ENCODE data around the gene DBR1. TPM values are rescaled to one million over a fixed set of nuclear protein-coding genes. Genes with fewer than 3 reads are reported as not detected.

The DBR1 gene
- total and polyA plus RNA-seq, 9 of the 15 experiments (the other 6 are each of a cell fraction or from before 2014, with no cell fraction given), result 2.7 to 14.1 (median 10.9) TPM

Other genes starting within 250 kb of the DBR1 start
- 0.04 TPM in 1 of 2 replicates, not detected in the other for gene CLDN18, start 164.8 kb downstream of the DBR1 start, total RNA-seq (2014; rRNA removed)
- not detected in 2 replicates for gene CLDN18, start 164.8 kb downstream of the DBR1 start, total RNA-seq (2014; rRNA removed; fragmentation: Illumina TruSeq; extraction: Trizol)
- gene CLDN18, start 164.8 kb downstream of the DBR1 start, total RNA-seq (2015; rRNA removed; fragmentation: Illumina TruSeq; extraction: Trizol), result not detected in 2 replicates
- gene CLDN18, start 164.8 kb downstream of the DBR1 start, total RNA-seq (2021), result 0.11 TPM in 2 replicates
- gene CLDN18, start 164.8 kb downstream of the DBR1 start, polyA plus RNA-seq (2011; rRNA removed), result not detected in 2 replicates
- not detected in 2 replicates for gene CLDN18, start 164.8 kb downstream of the DBR1 start, polyA plus RNA-seq (2014; fragmentation: Illumina TruSeq; extraction: Trizol)
- gene CLDN18, start 164.8 kb downstream of the DBR1 start, polyA plus RNA-seq (2014; fragmentation: Nextera tagmentation; extraction: Ambion mirVana), result not detected
- not detected in 2 replicates for gene CLDN18, start 164.8 kb downstream of the DBR1 start, polyA plus RNA-seq (2014; rRNA removed)
- gene DZIP1L, start 59.3 kb downstream of the DBR1 start, total RNA-seq (2014; rRNA removed), result 0.41 and 1.5 TPM in 2 replicates
- gene DZIP1L, start 59.3 kb downstream of the DBR1 start, total RNA-seq (2014; rRNA removed; fragmentation: Illumina TruSeq; extraction: Trizol), result 0.22 and 0.25 TPM in 2 replicates
- 0.54 and 0.57 TPM in 2 replicates for gene DZIP1L, start 59.3 kb downstream of the DBR1 start, total RNA-seq (2015; rRNA removed; fragmentation: Illumina TruSeq; extraction: Trizol)
- gene DZIP1L, start 59.3 kb downstream of the DBR1 start, total RNA-seq (2021), result 0.44 and 0.65 TPM in 2 replicates
- 0.14 and 0.18 TPM in 2 replicates for gene DZIP1L, start 59.3 kb downstream of the DBR1 start, polyA plus RNA-seq (2011; rRNA removed)
- gene DZIP1L, start 59.3 kb downstream of the DBR1 start, polyA plus RNA-seq (2014; fragmentation: Illumina TruSeq; extraction: Trizol), result 0.08 and 0.52 TPM in 2 replicates
- under 1 TPM in 1 of 2 experiments, not detected in 1; 0.03 TPM for gene DZIP1L, start 59.3 kb downstream of the DBR1 start, polyA plus RNA-seq (2014; fragmentation: Nextera tagmentation; extraction: Ambion mirVana)
- 1.0 and 1.1 TPM in 2 replicates for gene DZIP1L, start 59.3 kb downstream of the DBR1 start, polyA plus RNA-seq (2014; rRNA removed)
- not detected in 2 replicates for gene A4GNT, start 42.5 kb downstream of the DBR1 start, total RNA-seq (2014; rRNA removed)
- gene A4GNT, start 42.5 kb downstream of the DBR1 start, total RNA-seq (2014; rRNA removed; fragmentation: Illumina TruSeq; extraction: Trizol), result not detected in 2 replicates
- not detected in 2 replicates for gene A4GNT, start 42.5 kb downstream of the DBR1 start, total RNA-seq (2015; rRNA removed; fragmentation: Illumina TruSeq; extraction: Trizol)
- gene A4GNT, start 42.5 kb downstream of the DBR1 start, total RNA-seq (2021), result not detected in 2 replicates
- gene A4GNT, start 42.5 kb downstream of the DBR1 start, polyA plus RNA-seq (2011; rRNA removed), result not detected in 2 replicates
- gene A4GNT, start 42.5 kb downstream of the DBR1 start, polyA plus RNA-seq (2014; fragmentation: Illumina TruSeq; extraction: Trizol), result not detected in 2 replicates
- gene A4GNT, start 42.5 kb downstream of the DBR1 start, polyA plus RNA-seq (2014; fragmentation: Nextera tagmentation; extraction: Ambion mirVana), result not detected
- not detected in 2 replicates for gene A4GNT, start 42.5 kb downstream of the DBR1 start, polyA plus RNA-seq (2014; rRNA removed)
- gene ARMC8, start 12.4 kb upstream of the DBR1 start, total RNA-seq (2014; rRNA removed), result 22.0 and 22.4 TPM in 2 replicates
- gene ARMC8, start 12.4 kb upstream of the DBR1 start, total RNA-seq (2014; rRNA removed; fragmentation: Illumina TruSeq; extraction: Trizol), result 43.6 and 51.1 TPM in 2 replicates
- 33.5 and 37.3 TPM in 2 replicates for gene ARMC8, start 12.4 kb upstream of the DBR1 start, total RNA-seq (2015; rRNA removed; fragmentation: Illumina TruSeq; extraction: Trizol)
- gene ARMC8, start 12.4 kb upstream of the DBR1 start, total RNA-seq (2021), result 33.5 and 39.7 TPM in 2 replicates
- gene ARMC8, start 12.4 kb upstream of the DBR1 start, polyA plus RNA-seq (2011; rRNA removed), result 69.2 and 76.1 TPM in 2 replicates
- 32.2 and 37.6 TPM in 2 replicates for gene ARMC8, start 12.4 kb upstream of the DBR1 start, polyA plus RNA-seq (2014; fragmentation: Illumina TruSeq; extraction: Trizol)
- 10 to 100 TPM; 33.7 to 53.9 TPM for gene ARMC8, start 12.4 kb upstream of the DBR1 start, polyA plus RNA-seq (2014; fragmentation: Nextera tagmentation; extraction: Ambion mirVana)
- 25.7 and 25.8 TPM in 2 replicates for gene ARMC8, start 12.4 kb upstream of the DBR1 start, polyA plus RNA-seq (2014; rRNA removed)
- not detected in 2 replicates for gene NME9, start 154.9 kb upstream of the DBR1 start, total RNA-seq (2014; rRNA removed)
- gene NME9, start 154.9 kb upstream of the DBR1 start, total RNA-seq (2014; rRNA removed; fragmentation: Illumina TruSeq; extraction: Trizol), result not detected in 2 replicates
- gene NME9, start 154.9 kb upstream of the DBR1 start, total RNA-seq (2015; rRNA removed; fragmentation: Illumina TruSeq; extraction: Trizol), result not detected in 2 replicates
- not detected in 2 replicates for gene NME9, start 154.9 kb upstream of the DBR1 start, total RNA-seq (2021)
- 0.04 TPM in 1 of 2 replicates, not detected in the other for gene NME9, start 154.9 kb upstream of the DBR1 start, polyA plus RNA-seq (2011; rRNA removed)
- gene NME9, start 154.9 kb upstream of the DBR1 start, polyA plus RNA-seq (2014; fragmentation: Illumina TruSeq; extraction: Trizol), result not detected in 2 replicates
- gene NME9, start 154.9 kb upstream of the DBR1 start, polyA plus RNA-seq (2014; fragmentation: Nextera tagmentation; extraction: Ambion mirVana), result under 1 TPM; 0.13 to 0.15 TPM
- 0.05 TPM in 1 of 2 replicates, not detected in the other for gene NME9, start 154.9 kb upstream of the DBR1 start, polyA plus RNA-seq (2014; rRNA removed)
- 4.0 and 6.2 TPM in 2 replicates for gene MRAS, start 173.7 kb upstream of the DBR1 start, total RNA-seq (2014; rRNA removed)
- 6.7 and 8.2 TPM in 2 replicates for gene MRAS, start 173.7 kb upstream of the DBR1 start, total RNA-seq (2014; rRNA removed; fragmentation: Illumina TruSeq; extraction: Trizol)
- gene MRAS, start 173.7 kb upstream of the DBR1 start, total RNA-seq (2015; rRNA removed; fragmentation: Illumina TruSeq; extraction: Trizol), result 6.1 and 6.4 TPM in 2 replicates
- gene MRAS, start 173.7 kb upstream of the DBR1 start, total RNA-seq (2021), result 8.3 and 8.6 TPM in 2 replicates
- 2.2 and 4.8 TPM in 2 replicates for gene MRAS, start 173.7 kb upstream of the DBR1 start, polyA plus RNA-seq (2011; rRNA removed)
- 8.5 and 10.0 TPM in 2 replicates for gene MRAS, start 173.7 kb upstream of the DBR1 start, polyA plus RNA-seq (2014; fragmentation: Illumina TruSeq; extraction: Trizol)
- 1 to 10 TPM; 1.5 to 2.0 TPM for gene MRAS, start 173.7 kb upstream of the DBR1 start, polyA plus RNA-seq (2014; fragmentation: Nextera tagmentation; extraction: Ambion mirVana)
- gene MRAS, start 173.7 kb upstream of the DBR1 start, polyA plus RNA-seq (2014; rRNA removed), result 5.0 and 5.4 TPM in 2 replicates

Data from K562 (cell line).